GM23248 (cell line): ENCODE results near the gene KIZ.

Source experiments
- EZH2 ChIP-seq: fragments of 200-600 bp; sonication (generic); IDR thresholded peaks from 2 replicates; pipeline ENCODE4 v1.6.1; 2018; ENCODE audit warnings: antibody characterized with exemption, mild to moderate bottlenecking; ENCODE audit not compliant: insufficient read depth, poor library complexity, severe bottlenecking
- EZH2phosphoT487 ChIP-seq: fragments of 200-600 bp; sonication (generic); IDR thresholded peaks from 2 replicates; pipeline ENCODE4 v1.6.1; 2018; ENCODE audit warnings: antibody characterized with exemption, moderate library complexity, mild to moderate bottlenecking, low read depth; ENCODE audit not compliant: insufficient read depth

- TF ChIP-seq EZH2 (no peak), EZH2phosphoT487 (no peak)
These were observed 51.9 kb downstream of the KIZ start for GRCh38 chr20:21177767-21178166.
